PC-9 (cell line): ENCODE data around the gene DGKG. TPM values are rescaled to one million over a fixed set of nuclear protein-coding genes. Genes with fewer than 3 reads are reported as not detected.

Source experiments
- BruUV-seq: library from RNA; stranded (reverse); fragments of 400-500 nt; replicated peaks from 2 replicates; lab custom pipeline; 2021; lab: Mats Ljungman, UMichigan
- CTCF ChIA-PET: fragments of 300-600 bp; sonication (Branson Sonifier 250); formaldehyde crosslinking; loops from one replicate; lab custom pipeline; 2022; ENCODE audit warnings: antibody characterized with exemption; lab: Charles Lee
- POLR2A ChIA-PET: fragments of 300-600 bp; sonication (Branson Sonifier 250); formaldehyde crosslinking; loops from one replicate; lab custom pipeline; 2022; ENCODE audit warnings: antibody characterized with exemption; ENCODE audit not compliant: unreplicated experiment; lab: Charles Lee
- DNase-seq, 2 experiments: peaks; one replicate each; pipeline versions ENCODE4 v3.0.0 to v3.0.0-alpha.2; 2015 to 2022; ENCODE audit warnings: mixed read lengths in 1 of 2
- H2AFZ ChIP-seq: fragments of 200-600 bp; sonication (generic); 2 replicates; pipeline ENCODE4 v1.8.1; 2017; ENCODE audit warnings: antibody characterized with exemption
- H3F3A ChIP-seq: fragments of 200-600 bp; sonication (generic); 2 replicates; pipeline ENCODE4 v1.8.1; 2017; ENCODE audit warnings: antibody characterized with exemption, mild to moderate bottlenecking, low read depth; ENCODE audit not compliant: insufficient read depth
- H3K27ac ChIP-seq: fragments of 200-600 bp; sonication (generic); 2 replicates; pipeline ENCODE4 v1.6.1; 2016; ENCODE audit warnings: mixed run types
- H3K27me3 ChIP-seq: fragments of 200-600 bp; sonication (generic); 2 replicates; pipeline ENCODE4 v1.6.1; 2016; ENCODE audit warnings: low read depth, mixed run types; ENCODE audit not compliant: insufficient read depth
- H3K36me3 ChIP-seq: fragments of 200-600 bp; sonication (generic); 2 replicates; pipeline ENCODE4 v1.6.1; 2016; ENCODE audit warnings: low read depth, mixed run types
- H3K4me1 ChIP-seq: fragments of 200-600 bp; sonication (generic); replicated peaks from 2 replicates; pipeline ENCODE4 v1.6.1; 2016; ENCODE audit warnings: mixed run types; ENCODE audit not compliant: insufficient read depth
- H3K4me2 ChIP-seq: fragments of 200-600 bp; sonication (generic); 2 replicates; pipeline ENCODE4 v1.6.1; 2017; ENCODE audit warnings: mixed run types
- H3K4me3 ChIP-seq: fragments of 200-600 bp; sonication (generic); 2 replicates; pipeline ENCODE4 v1.6.1; 2016; ENCODE audit warnings: mixed run types
- H3K79me2 ChIP-seq: fragments of 200-600 bp; sonication (generic); 2 replicates; pipeline ENCODE4 v1.6.1; 2017; ENCODE audit warnings: low read depth, mixed run types
- H3K9me2 ChIP-seq: fragments of 200-600 bp; sonication (generic); 2 replicates; pipeline ENCODE4 v1.8.1; 2017; ENCODE audit warnings: mild to moderate bottlenecking; ENCODE audit not compliant: insufficient read depth
- H3K9me3 ChIP-seq: fragments of 200-600 bp; sonication (generic); 2 replicates; pipeline ENCODE4 v1.8.1; 2016; ENCODE audit warnings: low read depth; ENCODE audit not compliant: insufficient read depth
- H4K20me1 ChIP-seq: fragments of 200-600 bp; sonication (generic); 2 replicates; pipeline ENCODE4 v1.8.1; 2017; ENCODE audit not compliant: insufficient read depth
- EZH2 ChIP-seq: fragments of 200-600 bp; sonication (generic); IDR thresholded peaks from 2 replicates; pipeline ENCODE4 v1.8.0; 2017; ENCODE audit warnings: antibody characterized with exemption, low read depth
- intact Hi-C: fragments of 100-400 bp; cut with micrococcal nuclease; formaldehyde crosslinking; loops from one replicate; pipeline ENCODE4 v1.10.0; 2022; ENCODE audit not compliant: unreplicated experiment
- total RNA-seq: library from RNA; stranded (reverse); gene quantifications from 2 replicates; pipeline ENCODE4 v1.2.3, GENCODE V29; 2021
- TF ChIP-seq, protein P1 (sequence below): fragments of 200-600 bp; sonication (generic); conservative IDR thresholded peaks from 2 replicates; pipeline ENCODE4 v1.6.1; 2017; ENCODE audit warnings: mixed run types, antibody characterized with exemption, mild to moderate bottlenecking, moderate library complexity

DGKG gene
- total RNA-seq, 1 experiment from 2014 or later = 20.0 TPM

DNA sequence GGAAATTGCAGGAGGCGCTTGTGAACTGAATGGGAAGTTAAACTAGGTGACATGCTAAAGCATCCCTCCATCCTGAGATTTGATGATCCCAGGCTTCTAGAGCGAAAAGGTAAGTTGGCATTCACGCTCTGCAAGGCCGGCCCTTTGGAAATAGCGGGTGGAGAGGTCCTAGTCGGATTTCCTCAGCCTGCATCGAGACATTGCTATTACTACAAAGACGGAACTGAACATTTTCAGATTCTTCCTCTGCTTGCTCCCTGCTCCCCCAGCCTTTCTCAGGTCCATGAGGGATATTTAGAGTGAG is 77.7 kb downstream of the DGKG start:
- Histone ChIP-seq H3K4me1 (no peaks in the 10 kb centered on the region), H3K36me3 (no peaks in the 10 kb centered on the region), H3K4me3 (no peak overlapping the region), H3K27ac (no peak overlapping the region), H2AFZ (no peak overlapping the region), H3F3A (no peaks in the 10 kb centered on the region), H3K9me2 (peaks cover 3% of the 10 kb centered on the region; the same call in 1 of the 2 replicates), H3K79me2 (no peaks in the 10 kb centered on the region), H3K27me3 (peaks cover 92% of the 10 kb centered on the region), H3K4me2 (no peak overlapping the region), H3K9me3 (no peaks in the 10 kb centered on the region), H4K20me1 (no peaks in the 10 kb centered on the region)
- ChIA-PET CTCF (no interaction called here), POLR2A (no interaction called here)
- no peak for DNase-seq
- intact Hi-C loops = no loop called here
- TF ChIP-seq EZH2 = no peak
- TF ChIP-seq, protein P1, sequence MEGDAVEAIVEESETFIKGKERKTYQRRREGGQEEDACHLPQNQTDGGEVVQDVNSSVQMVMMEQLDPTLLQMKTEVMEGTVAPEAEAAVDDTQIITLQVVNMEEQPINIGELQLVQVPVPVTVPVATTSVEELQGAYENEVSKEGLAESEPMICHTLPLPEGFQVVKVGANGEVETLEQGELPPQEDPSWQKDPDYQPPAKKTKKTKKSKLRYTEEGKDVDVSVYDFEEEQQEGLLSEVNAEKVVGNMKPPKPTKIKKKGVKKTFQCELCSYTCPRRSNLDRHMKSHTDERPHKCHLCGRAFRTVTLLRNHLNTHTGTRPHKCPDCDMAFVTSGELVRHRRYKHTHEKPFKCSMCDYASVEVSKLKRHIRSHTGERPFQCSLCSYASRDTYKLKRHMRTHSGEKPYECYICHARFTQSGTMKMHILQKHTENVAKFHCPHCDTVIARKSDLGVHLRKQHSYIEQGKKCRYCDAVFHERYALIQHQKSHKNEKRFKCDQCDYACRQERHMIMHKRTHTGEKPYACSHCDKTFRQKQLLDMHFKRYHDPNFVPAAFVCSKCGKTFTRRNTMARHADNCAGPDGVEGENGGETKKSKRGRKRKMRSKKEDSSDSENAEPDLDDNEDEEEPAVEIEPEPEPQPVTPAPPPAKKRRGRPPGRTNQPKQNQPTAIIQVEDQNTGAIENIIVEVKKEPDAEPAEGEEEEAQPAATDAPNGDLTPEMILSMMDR = no peak
- BruUV-seq = no TSS peak

DNA sequence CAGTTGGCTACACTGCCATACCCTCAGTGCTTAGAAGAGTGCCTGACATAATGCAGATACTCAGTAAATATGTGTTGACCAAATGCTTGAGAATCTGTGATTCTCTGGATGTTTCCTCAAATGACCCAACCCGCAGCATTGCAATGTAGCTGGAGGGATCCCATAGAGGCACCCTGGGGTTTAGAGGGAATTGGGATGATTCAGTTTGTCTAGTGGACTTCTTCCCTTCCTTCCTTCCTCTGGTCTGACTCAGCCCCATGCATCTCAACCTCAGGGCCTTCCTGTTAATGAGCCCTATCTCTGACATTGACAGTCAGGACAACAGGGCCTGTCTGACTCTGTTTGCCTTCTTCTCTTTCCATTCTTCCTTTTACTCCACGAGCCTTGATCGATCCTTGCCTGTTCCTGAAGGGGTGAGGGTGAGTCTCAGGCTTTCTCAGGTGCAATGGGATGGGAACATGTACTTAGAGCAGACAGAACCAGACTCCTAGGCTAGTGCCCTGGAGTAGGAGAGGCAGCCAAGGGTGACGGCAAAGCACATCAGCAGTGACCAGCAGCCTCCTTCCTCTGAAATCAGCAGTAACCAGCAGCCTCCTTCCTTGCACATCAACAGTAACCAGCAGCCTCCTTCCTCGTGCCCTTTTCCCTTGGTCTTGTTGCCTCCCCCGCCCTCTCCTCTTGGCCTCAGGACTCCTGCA is 78.2 kb downstream of the DGKG start:
- Histone ChIP-seq H4K20me1 (no peaks in the 10 kb centered on the region), H3K4me3 (no peak overlapping the region), H2AFZ (no peak overlapping the region), H3K9me2 (peaks cover 3% of the 10 kb centered on the region; the same call in 1 of the 2 replicates), H3K4me2 (no peak overlapping the region), H3K27me3 (peaks cover 92% of the 10 kb centered on the region), H3K36me3 (no peaks in the 10 kb centered on the region), H3K4me1 (no peaks in the 10 kb centered on the region), H3K79me2 (no peaks in the 10 kb centered on the region), H3F3A (no peaks in the 10 kb centered on the region), H3K27ac (no peak overlapping the region), H3K9me3 (no peaks in the 10 kb centered on the region)
- BruUV-seq = no TSS peak
- intact Hi-C loops = no loop called here
- POLR2A ChIA-PET = no interaction called here
- CTCF ChIA-PET = no interaction called here
- no peak for TF ChIP-seq EZH2
- TF ChIP-seq, protein P1 = no peak
- no peak for DNase-seq

DNA sequence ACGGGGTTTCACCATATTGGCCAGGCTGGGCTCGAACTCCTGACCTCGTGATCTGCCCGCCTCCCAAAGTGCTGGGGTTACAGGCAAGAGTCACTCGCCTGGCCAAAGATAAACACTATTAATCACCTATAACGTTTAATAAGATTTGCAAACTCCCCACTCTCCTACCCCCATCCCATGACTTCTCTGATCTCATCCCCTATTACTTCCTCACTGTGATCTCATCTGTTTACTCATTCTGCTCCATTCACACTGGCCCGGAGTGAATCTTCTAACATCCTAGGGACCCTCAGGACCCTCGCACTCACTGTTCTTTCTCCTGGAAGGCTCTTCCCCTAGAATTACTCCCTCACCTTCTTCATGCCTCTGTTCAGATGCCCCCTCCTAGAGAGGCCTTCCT is 78.9 kb downstream of the DGKG start:
- no peak overlapping the region for H3K27ac ChIP-seq
- H4K20me1 ChIP-seq = no peaks in the 10 kb centered on the region
- peaks cover 92% of the 10 kb centered on the region for H3K27me3 ChIP-seq
- no peak overlapping the region for H2AFZ ChIP-seq
- no peaks in the 10 kb centered on the region for H3K9me2 ChIP-seq
- no TSS peak for BruUV-seq
- intact Hi-C loops = no loop called here
- no peak overlapping the region for H3K4me2 ChIP-seq
- no peaks in the 10 kb centered on the region for H3K9me3 ChIP-seq
- no peak overlapping the region for H3K4me3 ChIP-seq
- H3K79me2 ChIP-seq = no peaks in the 10 kb centered on the region
- CTCF ChIA-PET = no interaction called here
- no peaks in the 10 kb centered on the region for H3K36me3 ChIP-seq
- POLR2A ChIA-PET = interaction anchor here (0.6 kb wide), 1 partner anchor 25 kb away, joined by 13 read pairs; no protein-coding TSS in a partner anchor
- no peaks in the 10 kb centered on the region for H3K4me1 ChIP-seq
- TF ChIP-seq, protein P1 = no peak
- no peak for TF ChIP-seq EZH2
- no peak for DNase-seq
- no peaks in the 10 kb centered on the region for H3F3A ChIP-seq
